Activated T-cell treated with anti-CD3 and anti-CD28 coated beads for 1 hour (primary cell): ENCODE data around the gene PSMB7.

ENCODE experiments used
- DNase-seq: peaks from one replicate; pipeline ENCODE4 v3.0.0-alpha.2; 2020; ENCODE audit warnings: low read depth

PSMB7 gene

DNA sequence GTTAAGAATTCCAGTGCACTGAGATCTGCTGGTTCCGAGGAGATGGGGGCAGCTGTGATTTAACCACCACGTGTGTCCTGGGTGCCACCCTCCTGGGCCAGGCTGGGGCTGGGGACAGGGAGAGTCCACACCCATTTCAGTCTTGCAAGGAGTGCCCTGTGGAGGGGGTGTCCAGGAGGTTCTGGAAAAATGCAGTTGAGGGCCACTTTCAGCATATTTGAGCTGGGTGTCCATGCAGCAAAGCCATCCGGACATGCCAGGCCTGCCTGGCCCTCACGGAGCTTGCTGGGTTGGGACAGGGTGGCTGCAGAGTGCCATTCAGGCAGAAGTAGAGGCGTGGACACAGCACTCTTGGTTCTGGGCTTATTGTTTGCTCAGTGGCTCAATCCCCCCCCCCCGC is 89.4 kb downstream of the PSMB7 start:
- no peak for DNase-seq

DNA sequence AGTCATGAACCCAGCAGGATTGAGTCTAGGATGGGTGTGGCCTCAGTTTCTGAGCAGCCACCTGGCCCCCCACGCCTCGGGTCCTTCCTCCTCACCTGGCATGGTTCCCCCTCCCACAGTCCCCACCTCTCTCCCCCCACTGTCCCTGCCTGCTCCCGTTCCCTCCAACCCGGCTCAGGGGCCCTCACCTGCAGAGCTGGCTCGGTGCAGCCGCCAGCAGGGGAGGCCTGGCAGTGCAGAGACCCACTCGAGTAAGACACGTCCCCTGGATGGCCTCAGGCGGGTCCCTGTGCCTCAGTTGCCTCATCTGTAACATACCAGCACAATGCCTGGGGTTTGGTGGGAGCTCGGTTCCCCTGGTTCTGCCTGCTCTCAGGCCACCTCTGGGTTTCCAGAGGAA is 91.3 kb downstream of the PSMB7 start:
- DNase-seq = no peak

DNA sequence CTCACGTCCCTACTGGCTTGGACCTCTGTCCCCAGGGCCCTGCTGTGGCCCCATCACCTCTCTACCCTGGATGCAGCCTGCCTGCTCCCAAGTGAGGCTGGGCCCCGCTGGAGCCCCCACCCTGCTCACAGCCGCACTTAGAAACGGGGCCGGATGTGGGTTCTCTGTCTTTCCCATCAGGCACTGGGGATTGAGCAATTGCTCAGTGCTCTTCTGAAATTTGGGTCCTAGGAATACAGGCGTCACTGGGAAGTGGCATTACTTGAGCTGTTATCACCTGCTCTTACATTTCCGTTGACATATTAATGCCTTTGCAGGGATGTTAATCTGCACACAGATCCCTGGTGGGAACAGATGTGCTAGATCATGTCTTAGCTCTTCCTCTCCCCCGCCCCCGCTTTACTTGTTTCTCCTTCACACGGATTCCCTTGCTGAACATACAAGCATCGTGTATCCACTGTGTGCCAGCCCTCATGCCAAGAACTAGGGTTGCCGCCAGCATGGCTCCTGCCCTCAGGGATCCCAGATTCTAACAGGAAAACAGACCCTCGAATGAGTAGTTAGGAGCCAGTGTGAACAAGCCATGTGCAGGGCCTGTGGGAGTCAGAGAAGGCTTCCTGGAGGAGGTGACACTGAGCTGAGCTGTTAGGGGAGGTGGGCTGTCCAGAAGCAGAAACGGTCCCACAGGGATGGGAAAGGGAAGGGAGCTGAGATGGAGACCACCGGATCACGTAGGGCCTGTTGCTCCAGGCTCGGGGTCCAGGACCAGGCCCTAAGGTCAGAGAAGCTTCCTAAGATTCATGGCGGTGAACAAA is 92.4 kb downstream of the PSMB7 start:
- no peak for DNase-seq

DNA sequence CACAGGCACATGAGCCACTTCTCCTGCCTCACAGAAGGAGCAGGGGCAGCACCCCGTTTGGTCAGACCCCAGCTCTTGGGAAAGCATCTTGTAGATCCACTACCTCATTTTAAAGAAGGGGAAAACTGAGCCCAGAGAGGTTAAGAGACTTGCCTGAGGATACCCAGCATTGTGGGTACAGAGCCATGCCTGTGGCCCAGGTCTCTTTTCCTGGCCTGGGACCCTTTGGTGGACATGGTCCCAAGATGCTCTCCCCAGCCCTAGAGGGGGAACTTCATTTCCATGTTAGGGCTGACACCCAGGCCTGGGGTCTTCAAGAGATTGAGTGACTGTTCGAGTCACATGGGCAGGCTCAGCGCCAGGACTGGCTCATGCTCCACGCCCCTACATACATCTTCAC is 93.3 kb downstream of the PSMB7 start:
- no peak for DNase-seq

DNA sequence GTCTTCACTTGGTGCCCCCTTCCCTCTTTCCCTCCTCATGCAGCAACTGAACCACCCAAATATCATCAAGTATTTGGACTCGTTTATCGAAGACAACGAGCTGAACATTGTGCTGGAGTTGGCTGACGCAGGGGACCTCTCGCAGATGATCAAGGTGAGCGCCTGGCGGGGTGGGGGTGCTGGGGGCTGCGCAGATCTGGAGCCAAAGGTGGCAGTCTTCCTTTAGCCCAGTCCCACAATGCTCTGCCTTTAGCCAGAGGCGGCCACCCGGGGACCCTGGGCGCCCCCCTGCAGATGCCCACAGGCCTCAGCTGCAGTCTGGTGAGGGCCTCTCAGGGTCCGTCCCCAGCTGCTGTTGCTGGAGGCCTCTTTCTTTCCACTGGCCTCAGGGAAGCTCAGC is 93.8 kb downstream of the PSMB7 start:
- DNase-seq = no peak

DNA sequence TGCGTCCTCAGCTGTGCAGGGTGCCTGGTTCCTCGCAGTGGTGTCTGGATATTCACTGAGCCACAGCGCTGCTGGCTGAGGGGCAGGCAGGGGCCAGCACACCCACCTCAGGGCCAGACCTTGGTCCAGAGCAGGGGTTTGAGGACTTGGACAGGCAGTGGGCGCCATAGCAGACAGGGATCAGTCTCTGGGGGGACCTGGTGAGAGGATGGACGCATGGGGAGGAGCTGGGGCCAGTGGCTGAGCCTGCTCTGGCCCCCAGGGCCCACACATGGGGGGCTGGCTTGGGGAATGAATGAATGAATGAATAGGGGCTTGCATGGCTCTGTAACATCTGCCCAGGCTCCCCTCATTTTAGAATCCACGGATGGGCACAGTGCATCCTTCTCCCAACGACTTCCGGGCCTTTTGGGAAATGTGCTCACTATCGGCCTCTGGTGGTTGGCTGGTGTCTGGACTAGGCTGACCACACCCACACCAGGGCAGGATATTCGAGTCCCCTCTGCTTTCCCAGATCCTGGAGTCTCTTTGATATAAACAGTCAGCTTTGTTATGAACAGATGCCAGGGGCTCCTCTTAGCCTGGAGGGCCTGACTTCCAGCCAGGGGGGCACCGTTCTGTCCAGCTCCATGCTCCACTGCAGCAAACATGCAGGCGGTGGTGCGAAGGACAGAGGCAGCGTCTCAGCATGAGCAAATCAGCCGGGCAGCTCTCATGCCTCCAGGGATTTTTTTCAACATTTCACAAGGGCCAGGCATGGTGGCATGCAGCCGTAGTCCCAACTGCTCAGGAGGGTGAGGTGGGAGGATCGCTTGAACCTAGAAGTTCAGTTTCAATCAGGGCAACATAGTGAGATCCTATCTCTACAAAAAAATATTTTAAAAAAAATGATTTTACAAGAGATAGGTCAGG is 94.9 kb downstream of the PSMB7 start:
- DNase-seq = peak; percentile 22

DNA sequence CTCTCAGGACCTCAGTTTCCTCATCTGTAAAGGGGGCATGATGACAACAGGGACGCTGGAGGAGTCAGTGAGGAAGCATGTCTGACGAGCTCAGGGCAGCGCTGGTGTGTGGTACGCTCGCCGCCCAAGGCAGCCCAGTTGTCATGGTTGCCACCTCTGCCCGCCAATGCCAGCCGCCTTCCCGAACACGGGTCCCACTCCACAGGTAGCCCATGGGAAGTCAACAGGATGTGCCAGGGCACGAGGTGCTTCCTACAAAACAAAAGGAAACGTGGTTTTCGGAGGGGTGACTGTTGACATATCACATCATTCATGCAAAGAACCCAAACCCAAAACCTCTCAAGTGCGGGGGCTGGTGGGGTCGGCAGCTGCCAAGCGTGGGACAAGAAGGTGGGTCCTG is 99.4 kb downstream of the PSMB7 start:
- DNase-seq = no peak

DNA sequence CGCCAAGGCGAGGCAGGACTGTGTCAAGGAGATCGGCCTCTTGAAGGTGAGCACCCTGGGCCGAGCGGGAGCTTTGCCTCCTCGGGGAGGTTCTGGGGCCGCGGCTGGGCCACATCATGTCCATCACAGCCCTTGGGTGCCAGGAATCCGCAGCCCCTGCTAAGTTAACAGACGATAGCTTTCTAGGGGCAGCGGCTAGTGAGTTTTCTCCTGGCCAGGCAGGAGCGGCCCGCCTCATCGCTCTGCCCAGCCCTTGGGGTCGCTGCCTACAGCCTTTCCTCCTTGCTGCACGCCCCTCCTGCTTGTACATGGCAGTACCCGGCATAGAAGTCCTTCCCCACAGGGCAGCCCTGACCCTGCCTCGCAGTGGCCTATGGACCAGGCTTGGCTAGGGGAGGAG is 101.3 kb downstream of the PSMB7 start:
- no peak for DNase-seq

DNA sequence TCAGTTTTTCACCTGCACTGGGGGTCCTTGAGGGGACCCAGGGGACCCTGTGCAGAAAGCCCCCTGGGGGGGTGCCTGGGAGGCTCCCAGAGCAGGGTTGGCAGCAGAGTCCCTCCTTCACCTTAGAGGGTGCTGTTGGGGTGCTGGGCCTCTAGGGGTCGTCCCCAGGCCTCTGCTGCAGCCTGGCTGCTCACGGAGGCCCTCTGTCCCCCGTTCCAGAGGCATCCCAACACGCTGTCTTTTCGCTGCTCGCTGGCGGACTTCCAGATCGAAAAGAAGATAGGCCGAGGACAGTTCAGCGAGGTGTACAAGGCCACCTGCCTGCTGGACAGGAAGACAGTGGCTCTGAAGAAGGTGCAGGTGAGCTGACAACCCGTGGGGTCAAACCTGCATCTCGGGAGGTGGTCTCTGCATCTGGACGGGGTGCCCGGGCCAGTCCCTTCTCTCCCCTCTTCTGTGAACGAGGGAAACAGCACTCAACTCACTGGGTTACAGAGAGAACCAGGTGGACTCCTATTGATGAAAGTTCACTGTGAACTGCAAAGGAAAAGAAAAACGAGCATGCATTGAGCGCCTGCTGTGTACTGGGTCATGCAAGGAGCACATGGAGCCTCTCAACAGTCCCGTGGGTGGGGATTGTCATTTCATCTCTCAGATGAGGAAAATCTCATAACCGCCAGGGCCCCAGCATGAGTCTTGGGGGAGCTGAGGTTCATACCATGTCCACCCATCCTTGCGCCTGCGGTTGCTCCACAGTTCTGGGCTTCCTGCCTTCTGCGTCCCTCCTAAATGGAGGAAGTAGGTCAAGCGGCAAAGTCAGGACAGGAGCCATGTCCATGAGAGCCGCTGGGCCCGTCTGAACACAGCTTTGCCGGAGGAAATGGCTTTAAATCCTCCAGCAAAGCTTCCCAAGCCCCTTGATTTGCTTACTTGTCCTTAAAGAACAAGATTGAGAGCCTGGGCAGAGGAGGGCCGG is 102.7 kb downstream of the PSMB7 start:
- no peak for DNase-seq

DNA sequence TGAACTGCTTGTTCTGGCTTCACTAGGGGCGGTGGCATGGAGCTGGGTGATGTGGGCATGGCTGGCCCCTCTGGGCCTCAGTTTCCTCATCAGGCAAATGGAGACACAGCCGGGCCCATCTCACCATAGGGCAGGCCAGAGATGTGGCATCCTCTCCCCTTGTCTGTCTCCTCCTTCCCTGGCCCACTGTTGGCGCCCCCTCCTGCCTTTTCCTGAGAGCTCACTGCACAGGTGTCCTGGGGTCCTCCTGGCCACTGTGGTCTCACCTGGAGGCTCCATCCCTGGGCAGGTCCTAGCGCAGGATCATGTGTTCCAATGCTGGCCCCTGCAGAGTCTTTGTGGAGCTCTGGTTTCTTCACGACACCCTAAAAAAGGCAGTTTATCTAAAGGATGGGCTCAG is 104.0 kb downstream of the PSMB7 start:
- no peak for DNase-seq

DNA sequence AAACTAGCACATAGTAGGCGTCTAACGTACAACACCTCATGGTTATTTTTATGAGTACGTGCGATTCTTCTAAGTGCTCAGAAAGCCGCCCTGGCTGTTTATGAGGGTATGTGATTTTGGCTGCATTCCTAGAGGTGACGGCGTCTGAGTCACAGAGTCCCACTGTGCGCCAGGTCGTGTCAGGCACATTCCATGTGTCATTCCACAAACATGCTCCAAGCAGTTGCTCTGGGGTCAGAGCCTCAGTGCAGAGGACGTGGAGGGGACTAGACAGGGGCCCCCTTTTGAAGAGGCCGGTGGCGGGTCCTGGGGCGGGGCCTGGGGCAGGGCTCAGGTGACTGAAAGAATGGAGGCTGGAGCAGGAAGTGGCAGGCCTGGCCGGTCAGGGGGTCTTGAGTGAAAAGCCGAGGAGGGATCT is 105.6 kb downstream of the PSMB7 start:
- no peak for DNase-seq

DNA sequence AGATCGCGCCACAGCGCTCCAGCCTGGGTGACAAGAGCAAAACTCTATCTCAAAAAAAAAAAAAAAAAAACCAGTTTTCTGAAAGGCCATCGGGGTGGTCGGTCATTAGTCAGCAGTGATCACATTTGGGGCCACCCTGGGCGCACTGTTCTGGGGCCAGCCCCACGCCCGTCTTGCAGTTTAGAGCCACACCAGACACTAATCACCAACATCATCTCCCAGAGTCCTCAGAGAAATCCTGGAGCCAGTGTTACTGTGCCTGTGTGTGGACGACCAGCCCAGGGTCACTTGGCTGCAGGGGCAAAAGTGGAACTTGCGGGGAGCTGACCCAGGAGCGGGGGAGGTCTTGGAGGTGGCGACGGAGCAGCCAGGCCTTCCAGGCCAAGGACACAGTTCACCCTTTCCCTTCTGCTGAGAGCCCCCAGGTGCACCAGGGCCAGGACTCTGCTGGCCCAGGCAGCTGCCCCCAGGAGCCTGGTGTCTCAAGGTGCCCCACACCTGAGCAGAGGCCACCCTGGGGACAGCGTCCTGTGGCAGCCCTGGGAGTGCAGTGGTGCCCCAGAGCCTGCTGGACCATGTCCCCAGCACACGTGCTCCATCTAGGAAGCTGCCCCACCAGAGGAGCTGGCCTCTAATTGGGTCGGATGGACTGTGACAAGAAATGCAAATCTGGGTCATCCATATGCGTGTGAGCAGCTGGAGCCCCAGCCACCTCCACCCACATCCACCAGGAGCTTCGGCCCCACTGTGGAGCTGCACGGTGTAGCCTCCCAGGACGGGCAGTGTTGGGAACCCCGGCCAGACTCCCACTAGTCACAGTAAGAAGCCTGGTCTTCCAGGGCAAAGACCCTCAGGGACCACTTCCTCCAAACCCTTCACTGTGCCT is 106.4 kb downstream of the PSMB7 start:
- no peak for DNase-seq

DNA sequence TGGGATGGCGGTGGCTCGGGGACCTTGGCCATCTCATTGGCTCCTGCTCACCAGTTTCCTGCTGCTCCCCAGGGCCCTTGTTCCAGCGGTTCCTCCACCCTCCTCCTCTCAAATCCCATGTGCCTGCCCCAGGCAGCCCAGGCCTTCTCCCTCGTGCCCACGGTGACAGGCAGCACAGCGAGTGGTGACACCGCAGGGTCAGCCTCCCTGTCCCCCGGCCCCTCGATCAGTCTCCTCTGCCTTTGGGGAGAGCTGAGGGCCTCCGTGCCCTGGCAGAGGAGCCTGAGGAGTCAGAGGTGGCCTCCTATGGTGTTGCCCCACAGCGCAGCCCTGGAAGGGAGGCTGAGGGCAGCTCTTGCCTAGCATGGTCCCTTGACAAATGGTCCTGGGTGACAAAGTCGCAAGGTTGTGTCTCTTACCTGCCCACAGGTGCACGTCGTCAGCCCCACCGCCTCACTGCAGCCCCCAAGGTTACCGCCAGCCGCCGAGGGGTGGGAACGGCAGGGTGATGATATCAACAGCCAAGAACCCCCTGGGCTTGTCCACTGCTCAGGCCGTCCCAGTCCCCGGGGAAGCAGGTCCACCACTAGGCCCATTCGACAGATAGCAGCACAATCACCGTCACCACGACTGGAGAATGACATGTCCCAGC is 107.7 kb downstream of the PSMB7 start:
- no peak for DNase-seq

DNA sequence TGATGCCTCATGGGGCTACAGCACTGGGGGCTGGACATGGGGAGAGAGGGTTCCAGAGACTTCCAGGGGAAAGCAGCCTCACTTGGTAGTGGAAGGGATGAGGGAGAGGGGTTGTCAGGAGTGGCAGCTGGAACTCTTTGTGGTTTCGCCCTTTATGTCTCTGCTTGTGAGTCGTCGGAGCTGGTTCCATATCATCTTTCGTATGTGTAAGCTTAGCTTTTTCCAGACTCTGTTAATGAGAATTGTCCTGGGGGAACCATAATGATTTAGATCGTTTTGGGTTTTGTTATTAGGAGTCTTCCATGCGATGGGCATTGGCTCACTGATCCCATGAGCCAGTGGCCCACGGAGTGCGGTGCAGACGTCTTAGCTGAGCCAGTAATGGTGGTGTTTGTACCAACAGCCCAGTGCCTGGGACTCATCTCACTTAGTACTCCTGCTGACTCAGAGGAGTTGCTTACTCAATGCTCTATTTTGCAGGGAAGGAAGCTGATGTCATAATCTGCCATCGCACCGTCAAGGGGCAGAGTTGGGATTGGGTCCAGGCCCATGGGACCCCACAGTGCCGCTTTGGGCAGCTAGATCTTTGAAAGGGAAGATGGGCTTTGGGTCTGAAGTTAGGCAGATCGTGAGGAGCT is 109.0 kb downstream of the PSMB7 start:
- no peak for DNase-seq

DNA sequence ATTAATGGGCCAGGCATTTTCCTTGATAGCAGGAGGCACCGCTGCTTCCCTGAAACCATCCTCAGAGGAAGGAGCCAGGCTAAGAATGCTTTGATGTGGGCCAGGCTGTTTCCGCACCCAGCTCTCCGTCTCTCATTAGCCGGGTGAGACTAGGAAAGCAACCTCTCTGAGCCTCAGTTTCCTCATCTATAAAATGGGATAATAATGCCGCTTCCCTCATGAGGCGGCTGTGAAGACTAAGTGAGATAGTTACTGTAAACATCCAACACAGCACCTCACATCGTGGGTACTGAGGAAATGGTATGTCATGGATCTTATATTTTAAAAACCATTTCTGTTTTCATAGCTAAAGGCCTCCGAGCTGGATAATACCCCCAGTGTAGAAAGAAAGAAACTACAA is 111.0 kb downstream of the PSMB7 start:
- no peak for DNase-seq

DNA sequence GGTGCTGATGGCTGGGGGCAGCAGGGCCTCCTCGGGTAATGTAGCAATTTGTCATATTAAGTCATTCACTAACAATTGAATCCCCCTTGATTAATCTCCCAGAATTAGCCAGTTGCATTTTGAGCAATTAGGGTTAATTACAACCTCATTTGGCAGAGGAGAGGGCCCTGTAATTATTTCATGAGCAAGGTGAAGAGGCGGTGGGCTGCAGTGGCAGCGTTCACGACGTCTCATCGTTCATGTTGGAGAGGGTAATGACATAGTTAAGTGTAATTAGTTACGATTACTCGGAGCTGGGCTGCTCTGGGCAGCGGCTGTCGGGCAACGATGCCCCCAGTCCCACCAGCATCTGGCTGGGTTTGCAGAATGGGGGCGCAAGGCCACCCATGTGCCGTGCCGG is 111.5 kb downstream of the PSMB7 start:
- no peak for DNase-seq
